ENCODE measurements around the gene CCIN.

The CCIN gene

DNA sequence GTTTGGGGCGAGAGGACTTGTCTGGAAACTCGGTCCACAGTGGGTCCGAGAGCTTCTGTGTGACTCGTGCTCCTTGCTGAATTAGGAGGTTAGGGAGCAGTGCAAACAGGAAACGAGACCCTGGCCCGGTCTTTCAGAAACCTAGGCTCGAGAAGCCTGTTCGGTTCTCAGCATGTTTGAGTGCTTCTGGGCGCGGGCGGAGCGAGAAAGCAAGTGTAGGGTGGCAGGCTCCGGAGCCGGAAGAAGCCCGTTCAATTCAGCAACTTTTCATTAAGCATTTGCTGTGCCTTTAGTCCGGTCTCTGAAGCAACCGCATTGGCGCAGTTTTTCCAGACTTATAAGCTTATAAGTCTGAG, 22.1 kb downstream of the CCIN start:
- DNase-seq (ENCODE audit: low spot score): peak; percentile 62

DNA sequence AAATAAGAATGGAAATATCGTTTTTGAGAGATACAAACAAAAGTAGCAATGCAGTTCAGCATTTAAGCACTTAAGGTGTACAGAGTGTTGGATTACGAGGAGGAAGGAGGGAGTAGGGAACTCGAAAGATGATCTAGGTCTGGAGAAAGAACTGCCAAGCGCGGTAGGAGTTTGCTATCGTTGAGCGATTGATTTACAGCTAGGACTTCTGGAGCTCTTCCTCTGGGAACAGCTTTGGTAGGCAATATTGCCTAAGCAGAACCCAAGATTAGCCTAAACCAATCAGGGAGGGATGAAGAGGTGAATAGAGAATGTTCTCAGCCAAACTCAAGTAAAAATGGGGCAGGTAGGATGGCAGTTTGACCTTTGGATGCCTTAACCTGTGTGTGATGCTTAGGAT, 22.5 kb downstream of the CCIN start:
- DNase-seq (ENCODE audit: low spot score): peak; percentile 18

DNA sequence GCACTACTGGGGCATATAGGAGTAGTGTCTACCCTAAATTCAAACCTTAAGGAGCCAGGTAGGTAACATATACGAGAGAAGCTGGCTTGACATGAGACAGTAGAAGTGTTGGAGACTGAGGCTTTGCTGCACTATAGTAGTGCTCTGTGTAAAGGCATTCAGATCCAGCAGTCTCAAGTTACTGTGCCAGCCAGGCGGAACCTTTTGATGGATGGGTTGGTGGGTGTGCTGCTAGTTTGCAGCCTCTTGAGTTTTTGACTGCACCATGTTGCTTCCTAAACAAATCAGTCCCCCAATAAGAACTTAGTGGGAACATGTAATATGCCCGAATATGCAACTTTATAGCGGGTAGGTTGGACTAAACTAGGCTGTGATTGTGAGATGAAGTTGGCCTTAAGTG, 23.0 kb downstream of the CCIN start:
- DNase-seq (ENCODE audit: low spot score): peak; percentile 21

DNA sequence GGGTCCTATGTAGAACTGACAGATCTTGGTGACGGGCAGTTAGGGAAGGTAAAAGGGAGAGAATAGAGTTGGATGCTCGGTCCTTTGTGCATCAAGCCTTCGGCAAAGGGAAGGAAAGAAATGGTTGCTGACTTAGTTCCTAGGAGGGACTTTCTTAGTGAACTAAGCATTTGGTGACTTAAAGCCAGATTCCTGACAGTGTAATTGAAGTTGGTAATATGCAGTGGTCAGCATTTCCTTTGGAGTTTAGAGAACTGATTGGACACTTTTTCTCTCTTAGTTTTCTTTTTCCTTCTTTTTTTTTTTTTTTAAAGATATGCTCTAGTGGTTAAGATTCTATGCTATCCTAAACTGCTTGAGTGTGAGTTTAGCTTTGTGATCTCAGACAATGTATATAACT, 23.8 kb downstream of the CCIN start:
- DNase-seq (ENCODE audit: low spot score): no peak

DNA sequence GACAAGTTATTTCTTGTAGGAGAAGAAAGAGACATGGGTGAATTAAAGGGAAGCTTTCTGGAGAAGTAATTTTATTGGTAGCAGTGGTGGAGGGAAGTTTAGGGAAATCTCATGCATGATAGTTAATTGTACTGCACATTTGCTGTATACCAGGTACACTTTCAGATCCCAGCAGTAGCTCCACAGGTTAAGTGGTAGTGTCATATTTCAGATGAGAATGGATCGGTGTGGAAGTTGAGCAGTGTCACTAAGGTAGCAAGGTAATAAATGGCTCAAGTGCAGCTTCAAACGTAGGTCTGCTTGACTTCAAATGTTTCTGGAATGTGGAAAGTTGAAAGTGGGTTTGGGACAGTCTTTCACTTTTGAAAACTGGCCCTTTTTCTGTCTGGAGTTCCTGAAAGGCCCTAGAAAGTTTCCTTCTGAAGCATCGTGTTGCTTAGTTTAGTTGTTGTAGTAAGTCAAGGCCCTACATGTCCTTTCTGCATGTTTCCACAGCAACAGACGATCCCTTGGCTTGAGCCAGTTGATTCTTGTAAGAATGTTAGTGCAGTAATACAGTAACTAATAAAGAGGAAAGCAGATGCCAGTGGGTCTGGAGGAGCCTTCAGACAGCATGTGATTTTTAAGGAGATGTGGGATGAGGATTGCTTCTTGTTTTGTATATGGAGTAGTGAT, 25.3 kb downstream of the CCIN start:
- DNase-seq (ENCODE audit: low spot score): no peak

DNA sequence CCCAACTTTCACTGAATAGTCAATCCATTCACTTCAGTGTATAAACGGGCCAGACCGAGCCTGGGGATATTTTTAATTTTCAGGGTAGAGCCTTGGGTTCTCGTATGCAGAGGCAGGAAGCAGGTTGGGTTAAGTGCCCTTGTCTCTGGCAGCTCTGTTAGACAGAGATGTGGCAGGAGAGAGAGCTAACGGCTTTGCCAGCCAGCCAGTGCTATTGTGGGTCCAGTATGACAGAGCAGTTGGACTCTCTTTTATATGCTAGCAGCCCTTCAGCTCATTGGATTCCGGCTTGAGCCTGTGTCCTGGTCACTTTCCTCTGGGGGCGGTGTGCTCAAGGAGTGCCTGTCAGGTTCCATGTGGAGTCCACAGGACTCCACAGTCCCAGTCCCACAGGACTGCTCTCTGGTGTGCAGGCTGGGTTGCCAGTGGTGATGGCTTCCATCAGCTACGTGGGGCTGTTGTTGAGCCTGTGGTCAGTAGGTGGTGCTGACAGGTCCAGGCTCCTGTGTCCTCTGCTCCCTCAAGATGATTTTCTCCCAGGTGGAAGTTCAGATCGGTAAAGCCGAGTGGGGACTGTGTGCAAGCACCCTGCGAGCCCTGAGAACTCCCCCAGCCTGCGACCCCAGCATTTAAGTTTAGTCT, 35.8 kb downstream of the CCIN start:
- DNase-seq (ENCODE audit: low spot score): no peak

DNA sequence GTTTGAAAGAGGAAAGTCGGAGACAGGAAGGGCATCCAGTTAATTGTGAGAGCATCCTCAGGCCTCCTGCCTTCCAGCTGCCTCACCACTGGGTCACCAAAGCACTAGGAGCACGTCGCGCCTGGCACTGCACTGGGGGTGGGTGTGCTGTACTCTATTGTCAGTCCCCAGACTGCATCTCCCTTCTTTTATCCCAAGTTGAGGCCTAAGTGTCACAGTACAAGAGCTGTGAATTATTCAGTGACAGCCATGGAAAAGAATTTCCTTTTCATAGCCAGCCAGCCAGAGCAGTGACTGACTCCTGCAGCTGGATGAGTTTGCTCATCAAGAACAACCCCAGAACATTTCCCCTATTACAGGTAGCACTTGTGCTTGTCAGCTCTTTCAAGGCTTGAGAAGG, 37.8 kb downstream of the CCIN start:
- DNase-seq (ENCODE audit: low spot score): no peak

DNA sequence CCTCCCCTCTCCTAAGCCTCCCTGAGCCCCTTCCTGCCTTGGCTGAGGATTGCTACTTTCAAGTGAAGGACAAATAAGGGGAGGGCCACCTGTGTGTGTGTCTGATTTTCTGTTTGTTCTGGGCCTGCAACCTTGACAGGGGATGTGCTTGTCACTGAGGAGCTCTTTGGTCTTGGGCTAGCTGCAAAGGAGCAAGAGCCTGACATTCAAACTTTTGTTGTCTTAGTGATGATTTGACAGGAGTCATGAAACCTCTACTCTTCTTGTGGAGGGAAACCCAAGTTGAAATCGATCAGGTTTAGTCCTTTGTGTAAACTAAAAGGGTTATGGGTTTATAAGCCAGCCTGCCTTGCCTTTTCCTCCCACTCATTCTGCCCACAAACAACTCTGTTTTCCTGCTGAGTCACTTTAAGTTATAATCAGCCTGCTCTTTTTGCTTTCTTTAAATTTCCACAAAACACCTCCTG, 38.4 kb downstream of the CCIN start:
- DNase-seq (ENCODE audit: low spot score): no peak

DNA sequence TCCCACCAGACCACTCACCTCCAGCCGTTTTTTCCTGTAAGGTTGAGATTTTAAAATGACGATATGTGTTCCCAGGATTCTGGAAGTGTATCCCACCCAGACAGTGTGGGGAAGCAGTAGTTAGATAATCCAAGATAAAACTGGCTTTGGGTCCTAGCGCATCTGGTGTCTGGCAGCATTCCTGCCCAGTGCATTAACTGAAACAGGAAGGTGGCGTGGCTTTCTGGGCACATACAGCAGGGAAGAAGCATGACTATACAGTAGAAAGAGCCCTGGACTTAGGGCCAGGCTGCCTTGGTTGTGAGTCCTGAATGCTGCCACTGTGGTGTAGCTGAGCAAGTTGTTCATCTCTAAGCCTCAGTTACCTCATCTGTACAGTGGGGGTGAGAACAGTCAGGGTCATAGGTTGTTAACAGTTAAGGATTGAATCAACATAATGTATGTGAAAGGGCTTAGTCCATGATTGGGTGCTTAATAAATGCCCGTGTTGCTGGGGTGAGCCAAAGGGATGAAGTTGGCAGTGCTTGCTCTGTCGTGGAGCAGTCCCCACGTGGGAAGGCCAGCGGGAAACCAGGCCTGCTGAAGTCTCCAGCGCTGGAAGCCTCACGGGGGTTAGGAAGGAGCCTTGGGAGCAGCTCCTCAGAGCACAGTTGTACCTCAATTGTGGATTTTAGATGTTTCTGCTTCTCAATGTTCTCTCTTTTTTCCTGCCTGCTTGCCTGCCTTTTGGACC, 39.5 kb downstream of the CCIN start:
- DNase-seq (ENCODE audit: low spot score): no peak

DNA sequence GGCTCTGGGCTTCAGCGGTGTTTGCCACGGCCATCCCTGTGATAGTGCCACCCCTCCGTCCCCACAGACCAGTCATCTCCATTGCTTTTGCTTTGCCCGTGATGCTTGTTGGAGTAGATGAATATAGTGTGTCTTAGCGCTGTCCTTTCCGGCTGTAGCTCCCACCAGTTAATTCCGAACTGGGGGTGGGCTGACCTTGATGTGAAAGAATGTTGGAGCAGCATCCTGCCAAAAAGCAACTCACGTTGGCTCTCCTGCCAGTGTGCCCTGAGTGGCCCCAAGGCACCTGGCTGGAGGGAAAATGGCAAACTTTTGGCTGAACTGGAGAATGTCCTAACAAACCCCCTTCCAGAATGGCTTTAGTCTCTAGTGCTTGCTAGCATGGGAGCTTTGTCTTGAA, 41.5 kb downstream of the CCIN start:
- no peak for DNase-seq (ENCODE audit: low spot score)

DNA sequence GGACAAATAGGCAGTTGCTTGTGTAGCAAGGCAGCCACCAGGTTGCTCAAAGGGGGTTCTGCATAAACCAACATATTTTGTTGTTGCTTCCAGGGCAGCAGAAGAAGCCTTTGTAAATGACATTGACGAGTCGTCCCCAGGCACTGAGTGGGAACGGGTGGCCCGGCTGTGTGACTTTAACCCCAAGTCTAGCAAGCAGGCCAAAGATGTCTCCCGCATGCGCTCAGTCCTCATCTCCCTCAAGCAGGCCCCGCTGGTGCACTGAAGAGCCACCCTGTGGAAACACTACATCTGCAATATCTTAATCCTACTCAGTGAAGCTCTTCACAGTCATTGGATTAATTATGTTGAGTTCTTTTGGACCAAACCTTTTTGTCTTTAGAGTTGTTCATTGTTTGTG, 42.3 kb downstream of the CCIN start:
- DNase-seq (ENCODE audit: low spot score): no peak

DNA sequence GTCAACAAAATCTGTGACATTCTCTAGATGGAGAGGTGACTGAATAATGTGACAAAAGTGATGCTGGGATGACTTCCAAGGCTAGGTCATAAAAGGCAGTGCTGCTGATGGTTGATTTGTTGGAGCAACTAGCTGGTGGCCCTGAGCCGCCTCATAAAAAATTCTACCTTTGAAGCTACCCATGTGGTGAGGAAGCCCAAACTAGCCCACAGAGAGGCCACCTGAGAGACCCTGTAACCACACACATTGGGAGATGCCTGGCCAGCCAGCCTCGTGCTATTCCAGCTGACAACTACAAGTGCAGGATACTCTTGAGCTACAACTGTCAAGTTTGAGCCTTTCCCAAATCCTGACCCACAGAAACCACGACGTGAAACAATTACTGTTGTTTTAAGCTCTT, 44.2 kb downstream of the CCIN start:
- DNase-seq (ENCODE audit: low spot score): no peak

DNA sequence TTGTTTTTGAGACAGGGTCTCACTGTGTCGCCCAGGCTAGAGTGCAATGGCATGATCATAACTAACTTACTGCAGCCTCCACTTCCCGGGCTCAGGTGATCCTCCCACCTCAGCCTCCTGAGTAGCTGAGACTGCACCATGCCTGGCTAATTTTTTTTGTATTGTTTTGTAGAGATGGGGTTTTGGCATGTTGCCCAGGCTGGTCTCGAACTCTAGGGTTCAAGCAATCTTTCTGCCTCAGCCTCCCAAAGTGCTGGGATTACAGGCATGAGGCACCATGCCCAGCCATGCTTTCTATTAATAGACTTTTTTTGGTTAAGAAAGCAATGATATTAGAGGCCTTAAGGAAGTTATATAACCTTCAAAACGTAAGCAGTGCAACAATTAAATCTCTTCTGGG, 44.8 kb downstream of the CCIN start:
- no peak for DNase-seq (ENCODE audit: low spot score)

DNA sequence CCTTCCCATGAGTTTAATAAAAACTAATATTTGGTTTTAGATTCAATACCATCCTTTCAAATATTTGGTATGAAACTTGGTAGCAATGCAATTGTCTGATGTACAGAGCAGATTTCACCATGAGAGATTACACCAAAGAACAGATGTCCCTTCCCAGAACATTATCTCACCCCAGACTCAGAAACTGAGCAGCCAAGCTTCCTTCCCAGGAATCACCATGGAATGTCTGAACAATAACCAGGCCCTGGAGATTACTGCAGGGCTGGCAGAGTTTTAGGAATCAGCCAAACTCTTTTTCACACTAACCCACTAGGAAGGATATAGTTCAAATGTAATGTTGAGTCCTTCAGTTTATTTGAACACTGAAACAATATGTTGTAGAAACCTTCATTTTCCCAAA, 45.4 kb downstream of the CCIN start:
- DNase-seq (ENCODE audit: low spot score): no peak

DNA sequence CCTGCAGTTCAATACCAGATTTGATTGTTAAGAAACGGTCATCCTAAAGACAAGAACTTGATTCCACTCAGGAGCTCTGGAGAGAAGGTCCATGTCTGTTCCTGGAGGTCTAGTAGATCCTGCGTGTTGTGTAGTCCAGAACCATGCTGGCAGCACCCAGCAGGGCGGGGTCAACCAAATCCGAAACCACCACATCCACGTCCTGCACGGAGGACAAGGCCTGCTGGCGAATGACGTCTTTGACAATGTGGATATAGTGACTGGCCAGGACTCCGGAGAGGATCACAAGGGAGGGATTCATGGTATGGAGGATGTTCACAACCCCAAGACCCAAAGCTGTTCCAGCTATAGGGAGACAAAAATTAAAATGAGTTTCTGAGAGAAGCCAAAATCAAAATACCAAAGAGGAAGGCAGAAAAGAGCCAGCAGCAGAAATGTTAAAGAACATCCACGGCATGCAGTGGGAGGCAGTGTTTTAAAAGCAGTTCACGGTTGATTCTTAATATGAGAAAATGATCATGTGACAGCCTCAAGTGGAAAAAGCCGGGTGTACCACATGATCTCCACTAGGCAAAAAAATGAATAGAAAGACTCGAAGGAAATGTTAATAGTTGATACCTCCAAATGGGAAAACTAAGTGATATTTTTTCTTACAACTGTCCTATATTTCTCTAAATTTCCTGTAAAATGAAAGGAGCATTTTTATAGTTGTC, 48.2 kb downstream of the CCIN start:
- no peak for DNase-seq (ENCODE audit: low spot score)

DNA sequence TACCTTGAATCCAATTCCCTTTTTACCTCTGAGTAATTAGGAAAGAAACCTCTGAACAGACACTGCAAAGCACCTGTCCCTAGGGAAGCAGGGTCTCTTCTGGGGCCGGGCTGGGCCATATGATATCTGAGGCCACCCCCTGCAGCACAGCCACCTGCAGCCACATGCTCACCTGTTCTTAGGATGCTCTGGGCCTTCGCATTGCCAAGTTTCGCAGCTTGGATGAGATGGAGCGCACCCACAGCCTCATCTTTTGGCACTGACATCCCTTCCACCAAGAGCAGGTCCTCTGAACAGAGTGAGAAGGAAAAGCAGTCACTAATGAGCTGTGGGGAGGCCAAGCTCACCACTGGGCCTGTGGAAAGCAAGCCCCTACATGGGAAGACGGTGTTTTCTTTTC, 48.8 kb downstream of the CCIN start:
- no peak for DNase-seq (ENCODE audit: low spot score)

DNA sequence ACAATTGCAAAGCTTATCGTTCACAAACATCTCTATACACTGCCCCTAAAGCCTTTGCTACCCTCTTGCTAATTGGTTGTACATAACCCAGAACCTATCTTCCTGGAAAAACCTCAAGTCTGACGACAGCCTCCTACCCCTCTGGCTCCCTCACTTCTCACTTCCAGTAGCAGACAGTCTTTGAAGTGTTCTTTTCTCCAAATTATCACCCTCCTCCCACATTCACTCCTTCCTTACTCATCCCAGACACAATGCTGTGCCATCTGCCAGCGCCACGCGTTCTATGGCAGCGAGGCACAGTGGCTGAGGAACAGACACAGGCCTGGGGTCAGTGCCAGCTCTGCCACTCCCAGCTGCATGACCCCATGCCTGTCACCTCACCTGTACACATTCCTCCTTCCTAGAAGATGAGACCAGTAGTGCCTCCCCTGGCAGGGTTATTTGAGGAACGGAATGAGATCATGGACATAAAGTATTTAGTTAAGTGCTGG, 49.3 kb downstream of the CCIN start:
- no peak for DNase-seq (ENCODE audit: low spot score)
